GM19468 (cell line): Measurements from ENCODE around the gene NRIP1.
"Not testable (repeated sequence)": the region's sequence is repeated elsewhere in the genome, so short reads cannot be mapped to it uniquely, and the experiment has no call there.

Source experiments
- ATAC-seq: cut with Tn5 transposase; IDR thresholded peaks from one replicate; pipeline ENCODE4 v1.9.1; 2021; ENCODE audit warnings: mild to moderate bottlenecking, moderate library complexity, moderate number of reproducible peaks; ENCODE audit not compliant: unreplicated experiment; ENCODE audit errors: extremely low read depth

Gene NRIP1

DNA sequence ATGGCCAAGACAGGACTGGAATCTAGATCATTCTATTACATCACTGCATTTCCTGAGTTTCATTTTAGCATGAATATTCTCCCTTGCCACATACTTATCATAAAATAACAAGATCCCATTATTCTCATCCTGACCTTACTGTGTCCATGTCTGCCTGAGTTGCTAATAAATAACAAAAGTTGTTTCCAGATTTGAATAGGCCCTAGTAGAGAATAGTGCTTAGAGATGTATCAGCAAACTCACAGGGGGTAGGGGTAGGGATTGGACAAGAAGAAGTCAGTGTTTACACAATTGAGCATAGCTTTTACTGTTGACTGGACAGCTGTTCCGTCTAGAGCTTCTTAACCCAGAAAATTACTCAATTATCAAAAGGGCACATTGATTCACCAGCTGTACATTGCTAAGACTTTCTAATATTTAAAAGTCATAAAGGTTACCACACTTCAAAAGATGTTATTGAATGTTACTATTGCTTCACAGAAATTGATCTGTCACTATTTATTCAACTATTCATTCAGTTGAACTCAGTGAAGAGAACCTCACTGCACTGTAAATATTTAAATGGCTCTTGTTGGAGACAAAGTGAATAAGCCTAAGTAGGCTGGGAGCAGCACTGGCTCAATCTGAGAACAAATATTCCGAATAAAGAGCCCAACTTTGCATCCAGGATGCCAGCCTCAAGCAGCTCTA, 121.9 kb downstream of the NRIP1 start:
- no peak for ATAC-seq

DNA sequence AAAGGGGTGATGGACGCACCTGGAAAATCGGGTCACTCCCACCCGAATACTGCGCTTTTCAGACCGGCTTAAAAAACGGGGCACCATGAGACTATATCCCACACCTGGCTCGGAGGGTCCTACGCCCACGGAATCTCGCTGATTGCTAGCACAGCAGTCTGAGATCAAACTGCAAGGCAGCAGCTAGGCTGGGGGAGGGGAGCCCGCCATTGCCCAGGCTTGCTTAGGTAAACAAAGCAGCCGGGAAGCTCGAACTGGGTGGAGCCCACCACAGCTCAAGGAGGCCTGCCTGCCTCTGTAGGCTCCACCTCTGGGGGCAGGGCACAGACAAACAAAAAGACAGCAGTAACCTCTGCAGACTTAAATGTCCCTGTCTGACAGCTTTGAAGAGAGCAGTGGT, 137.5 kb downstream of the NRIP1 start:
- ATAC-seq = not testable (repeated sequence)

DNA sequence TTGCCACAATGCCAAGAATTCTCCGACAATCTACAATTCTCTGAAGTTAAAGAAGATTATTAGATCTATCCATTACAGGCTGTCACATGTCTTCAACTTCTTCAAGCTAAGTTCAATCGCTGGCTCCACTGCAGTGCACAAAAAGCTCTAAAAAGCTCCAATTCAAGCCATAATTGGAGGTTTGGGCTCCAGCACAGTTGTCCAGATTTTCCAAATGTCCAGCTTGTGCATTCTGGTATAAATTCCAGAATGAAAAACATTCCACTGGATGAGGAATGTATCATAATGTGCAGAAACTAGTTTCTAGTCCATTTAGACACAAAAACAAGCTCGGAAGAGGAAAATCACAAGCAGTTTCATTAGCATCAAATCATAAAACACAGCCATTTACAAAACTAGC, 138.6 kb downstream of the NRIP1 start:
- ATAC-seq = no peak

DNA sequence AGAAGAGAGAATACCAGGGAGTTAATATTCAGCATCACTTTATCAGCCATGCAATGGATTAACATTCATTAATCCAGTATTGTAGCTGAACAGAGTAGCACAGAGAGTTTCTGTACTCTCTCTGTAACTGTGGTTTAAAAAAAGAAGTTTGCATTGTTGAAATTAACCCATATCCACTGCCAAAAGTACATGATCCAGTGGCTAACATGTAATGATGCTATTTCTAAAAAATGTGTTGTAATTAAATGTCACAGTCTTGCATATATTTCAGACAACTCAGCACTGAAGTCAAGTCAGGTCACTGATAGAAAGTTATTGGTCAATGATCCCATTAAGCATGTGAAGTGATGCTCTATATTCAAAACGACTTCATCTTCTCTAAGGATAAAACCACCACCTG, 141.3 kb downstream of the NRIP1 start:
- no peak for ATAC-seq

DNA sequence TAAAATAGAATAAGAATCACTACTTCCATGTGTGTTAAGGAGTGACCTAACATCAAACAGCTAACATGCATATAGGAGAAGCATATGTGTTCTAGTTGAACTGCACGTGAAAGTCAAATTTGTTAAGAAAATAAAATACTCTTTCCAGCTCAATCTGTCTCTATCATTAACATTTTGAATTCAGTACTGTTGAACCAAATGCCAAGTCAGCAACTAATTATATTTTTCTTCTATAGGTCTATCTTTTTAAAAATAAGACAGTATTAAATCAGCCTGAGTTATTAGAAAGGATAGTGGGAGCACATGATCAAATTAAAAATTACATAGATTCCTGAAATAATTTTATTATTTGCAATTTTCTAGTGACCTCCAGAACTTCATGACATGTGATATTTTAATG, 141.8 kb downstream of the NRIP1 start:
- ATAC-seq = no peak

DNA sequence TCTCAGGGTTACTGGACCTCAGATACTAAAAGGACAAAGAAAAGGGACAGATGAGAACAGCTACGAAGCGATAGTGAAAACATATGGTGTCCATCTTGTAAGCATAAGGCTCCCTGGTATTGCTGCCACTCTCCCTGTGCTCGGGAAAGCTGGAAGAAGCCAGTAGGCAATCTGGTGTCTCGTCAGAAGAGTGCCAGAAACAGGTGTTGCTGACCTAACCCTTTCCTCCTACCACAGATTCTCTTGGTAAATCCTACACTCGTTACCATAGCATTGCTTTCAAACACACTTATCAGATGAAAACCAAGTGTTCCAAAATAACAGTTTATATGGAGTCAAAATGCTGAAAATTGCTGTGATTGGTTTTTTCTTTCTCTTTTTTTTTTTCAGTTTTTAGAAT, 146.3 kb downstream of the NRIP1 start:
- ATAC-seq = no peak

DNA sequence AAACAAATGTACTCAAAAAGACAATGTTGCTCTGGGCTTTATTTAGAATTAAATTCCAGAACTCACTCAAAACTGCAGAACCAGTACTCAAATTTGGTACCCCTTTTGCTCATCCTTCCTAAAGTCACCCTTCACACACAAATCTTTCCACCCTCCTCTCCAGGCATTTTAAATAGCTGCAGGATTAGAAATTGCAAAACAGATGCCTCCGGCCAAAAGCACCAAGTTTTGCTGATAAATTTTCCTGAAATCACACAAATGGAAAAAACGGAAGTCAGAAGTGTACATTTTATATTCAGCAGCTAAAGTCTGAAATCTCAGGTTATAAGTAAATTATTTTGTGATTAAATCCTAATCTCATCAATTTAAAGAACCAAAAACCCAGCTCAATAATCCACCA, 147.0 kb downstream of the NRIP1 start:
- ATAC-seq = no peak

DNA sequence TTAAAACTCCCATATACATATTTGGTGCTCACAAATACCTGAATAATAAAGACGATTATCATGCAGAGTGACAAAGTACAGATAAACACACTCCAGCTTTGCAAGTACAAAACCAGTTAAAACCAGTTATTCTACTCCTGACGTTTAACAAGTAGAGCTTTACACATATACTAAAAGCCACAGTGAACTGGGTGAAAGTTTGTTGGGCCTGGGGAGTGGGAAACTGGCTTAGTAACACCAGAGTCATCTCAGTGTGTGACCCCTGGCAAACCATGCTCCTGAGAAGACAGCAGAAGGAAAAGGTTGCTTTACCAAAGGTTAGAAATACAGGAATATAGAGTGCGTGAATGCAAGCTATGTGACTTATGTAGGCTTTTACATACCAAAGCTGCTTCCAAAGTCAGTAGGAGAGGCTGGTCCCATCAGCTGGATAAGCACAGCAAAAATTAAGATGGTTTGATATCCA, 148.1 kb downstream of the NRIP1 start:
- no peak for ATAC-seq

DNA sequence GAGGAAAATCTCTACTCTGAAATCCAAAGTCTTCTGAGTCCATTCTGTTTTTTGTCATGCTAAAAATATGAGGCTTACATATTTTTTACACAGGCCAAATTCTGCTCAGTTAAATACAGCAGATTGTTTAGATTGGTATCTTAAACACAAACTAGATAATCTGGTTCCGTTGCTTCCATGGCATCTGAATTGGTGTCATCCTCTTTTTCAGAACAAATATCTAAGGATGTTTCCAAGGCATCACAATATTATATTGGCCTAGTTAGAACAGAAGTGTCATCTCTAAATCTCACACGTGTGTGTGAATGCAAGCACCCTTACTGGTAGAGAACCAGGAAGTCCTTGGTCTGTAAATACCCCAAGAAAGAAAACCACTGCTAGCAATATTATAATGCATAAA, 151.2 kb downstream of the NRIP1 start:
- ATAC-seq = no peak

DNA sequence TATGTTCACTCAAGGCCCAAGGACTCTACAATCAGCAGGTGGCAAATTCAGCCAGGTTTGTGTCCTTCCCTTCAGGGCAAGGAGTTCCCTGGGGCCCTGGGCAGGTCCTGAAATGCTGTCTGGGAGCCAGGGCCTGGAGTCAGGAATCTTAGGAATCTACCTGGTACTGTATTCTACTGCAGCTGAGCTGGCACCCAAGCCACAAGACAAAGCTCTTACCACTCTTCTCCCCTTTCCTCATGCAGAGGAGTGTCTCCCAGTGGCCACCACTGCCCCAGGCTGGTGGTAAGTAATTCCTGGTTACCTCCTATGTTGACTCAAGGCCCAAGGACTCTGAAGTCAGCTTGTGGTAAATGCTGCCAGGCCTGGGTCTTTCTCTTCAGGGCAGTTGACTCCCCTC, 153.4 kb downstream of the NRIP1 start:
- no peak for ATAC-seq
